ENCODE measurements around the gene IQCM. TPM values are rescaled to one million over a fixed set of nuclear protein-coding genes. Genes with fewer than 3 reads are reported as not detected.

Gene IQCM
- total and polyA plus RNA-seq, 7 experiments from 2014 or later = not detected

DNA sequence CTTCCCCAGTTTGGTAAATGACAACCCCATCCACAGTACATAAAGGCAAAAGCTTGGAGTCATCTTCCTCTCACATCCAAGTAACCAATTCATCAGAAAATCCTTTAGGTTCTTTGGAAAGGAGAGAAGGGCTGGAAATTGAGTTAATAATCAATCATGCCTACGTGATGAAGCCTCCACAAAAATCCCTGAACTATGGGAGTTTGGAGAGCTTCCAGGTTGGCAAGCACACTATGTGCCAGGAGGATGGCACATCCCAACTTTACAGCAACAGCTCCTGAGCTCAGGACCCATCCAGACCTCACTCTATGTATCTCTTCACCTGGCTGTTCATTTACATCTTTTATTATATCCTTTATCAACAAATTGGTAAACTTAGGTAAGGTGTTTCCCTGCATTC, 98.9 kb downstream of the IQCM start:
- no peaks in the 10 kb centered on the region for H3K4me1 ChIP-seq (ENCODE audit: control insufficient read depth in 2 of 2, insufficient read depth in 2 of 2, low read length in 2 of 2)
- ChIA-PET CTCF (no interaction called here), POLR2A (no interaction called here)
- H3K4me1 Mint-ChIP-seq = peaks cover 0 to 2% (median 0%) of the 10 kb centered on the region in 7 donors
- no peak overlapping the region for H3K4me3 Mint-ChIP-seq
- no peaks in the 10 kb centered on the region for H3K27me3 Mint-ChIP-seq
- no peak overlapping the region for H3K27ac Mint-ChIP-seq
- ATAC-seq = no peak
- H3K27ac ChIP-seq (ENCODE audit: low read depth, low read length) = no peak overlapping the region
- H3K4me3 ChIP-seq (ENCODE audit: low read length) = no peak overlapping the region
- H3K9me3 Mint-ChIP-seq = peaks cover 0 to 13% (median 0%) of the 10 kb centered on the region in 11 donors
- H3K36me3 Mint-ChIP-seq = no peaks in the 10 kb centered on the region
- H3K36me3 ChIP-seq (ENCODE audit: control insufficient read depth in 2 of 3, insufficient read depth in 3 of 3, low read length in 3 of 3) = no peaks in the 10 kb centered on the region
- no peak for DNase-seq
- no peaks in the 10 kb centered on the region for H3K9me3 ChIP-seq (ENCODE audit: control insufficient read depth in 2 of 3, low read length in 3 of 3)
- H3K27me3 ChIP-seq (ENCODE audit: control insufficient read depth in 2 of 2, insufficient read depth in 2 of 2, low read length in 2 of 2) = no peaks in the 10 kb centered on the region
- intact Hi-C loops (cut with micrococcal nuclease) = no loop called here

DNA sequence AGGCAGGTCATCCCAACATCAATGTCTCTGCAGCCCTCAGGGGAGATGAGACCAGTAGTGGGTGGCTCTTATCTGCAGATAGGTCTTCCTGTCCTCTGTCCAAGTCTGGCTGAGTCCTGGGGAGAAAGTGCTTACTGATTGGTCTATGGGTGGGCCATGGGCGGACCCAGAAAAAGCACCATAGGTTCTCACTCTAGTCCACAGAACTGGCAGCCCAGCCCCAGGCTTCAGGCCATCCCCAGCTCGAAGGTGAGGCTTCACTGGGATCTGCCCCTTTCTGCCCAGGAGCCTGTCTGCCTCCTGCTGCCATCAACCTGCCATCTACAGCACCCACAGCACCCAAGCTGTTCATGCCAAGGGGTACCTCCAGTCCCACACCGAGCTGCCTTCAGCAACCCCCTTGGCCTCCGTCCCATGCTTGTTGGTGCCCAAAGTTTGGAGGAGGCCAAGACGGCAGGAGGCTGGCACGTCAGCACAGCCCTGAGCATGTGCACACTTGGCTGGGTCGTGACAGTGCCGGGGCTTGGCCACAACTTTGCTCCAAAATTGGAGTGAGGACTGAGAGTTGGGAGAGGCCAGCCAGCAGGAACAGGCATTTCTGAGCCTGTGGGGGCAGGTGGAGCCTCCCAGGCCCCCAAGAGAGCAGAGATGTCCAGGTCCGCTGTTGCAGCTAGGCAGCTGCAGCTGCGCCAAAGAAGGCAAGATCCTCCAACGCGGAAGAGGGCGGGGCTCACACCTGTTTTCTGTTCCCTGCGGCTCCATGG, 99.6 kb downstream of the IQCM start:
- Mint-ChIP-seq H3K4me3 (no peak overlapping the region), H3K9me3 (peaks cover 0 to 13% (median 0%) of the 10 kb centered on the region in 11 donors), H3K36me3 (no peaks in the 10 kb centered on the region)

GRCh38 chr4:149713031-149713430, 102.6 kb downstream of the IQCM start:
- Mint-ChIP-seq H3K4me1 (peaks cover 0 to 2% (median 0%) of the 10 kb centered on the region in 7 donors), H3K27me3 (no peaks in the 10 kb centered on the region), H3K36me3 (no peaks in the 10 kb centered on the region), H3K4me3 (no peak overlapping the region), H3K9me3 (peaks cover 0 to 7% (median under 1%) of the 10 kb centered on the region in 11 donors), H3K27ac (no peak overlapping the region)
- ATAC-seq = no peak
- ChIA-PET CTCF (no interaction called here), POLR2A (no interaction called here)
- Histone ChIP-seq H3K4me3 (ENCODE audit: low read length) (no peak overlapping the region), H3K4me1 (ENCODE audit: control insufficient read depth in 2 of 2, insufficient read depth in 2 of 2, low read length in 2 of 2) (no peaks in the 10 kb centered on the region), H3K36me3 (ENCODE audit: control insufficient read depth in 2 of 3, insufficient read depth in 3 of 3, low read length in 3 of 3) (no peaks in the 10 kb centered on the region), H3K27me3 (ENCODE audit: control insufficient read depth in 2 of 2, insufficient read depth in 2 of 2, low read length in 2 of 2) (no peaks in the 10 kb centered on the region), H3K9me3 (ENCODE audit: control insufficient read depth in 2 of 3, low read length in 3 of 3) (no peaks in the 10 kb centered on the region), H3K27ac (ENCODE audit: low read depth, low read length) (no peak overlapping the region)
- intact Hi-C loops (cut with micrococcal nuclease) = no loop called here
- DNase-seq = no peak

More for the DNA sequence above, 99.6 kb downstream of the IQCM start:
- no peak overlapping the region for H3K27ac ChIP-seq (ENCODE audit: low read depth, low read length)
- no peak overlapping the region for H3K4me3 ChIP-seq (ENCODE audit: low read length)
- H3K27me3 Mint-ChIP-seq = no peaks in the 10 kb centered on the region
- no peaks in the 10 kb centered on the region for H3K36me3 ChIP-seq (ENCODE audit: control insufficient read depth in 2 of 3, insufficient read depth in 3 of 3, low read length in 3 of 3)
- H3K9me3 ChIP-seq (ENCODE audit: control insufficient read depth in 2 of 3, low read length in 3 of 3) = no peaks in the 10 kb centered on the region
- no peak for ATAC-seq
- DNase-seq = no peak
- H3K4me1 Mint-ChIP-seq = peaks cover 0 to 2% (median 0%) of the 10 kb centered on the region in 7 donors
- no peaks in the 10 kb centered on the region for H3K27me3 ChIP-seq (ENCODE audit: control insufficient read depth in 2 of 2, insufficient read depth in 2 of 2, low read length in 2 of 2)
- no peak overlapping the region for H3K27ac Mint-ChIP-seq
- POLR2A ChIA-PET = no interaction called here
- H3K4me1 ChIP-seq (ENCODE audit: control insufficient read depth in 2 of 2, insufficient read depth in 2 of 2, low read length in 2 of 2) = no peaks in the 10 kb centered on the region
- CTCF ChIA-PET = no interaction called here
- intact Hi-C loops (cut with micrococcal nuclease) = no loop called here

GRCh38 chr4:149711593-149712365, 103.9 kb downstream of the IQCM start:
- Mint-ChIP-seq H3K36me3 (no peaks in the 10 kb centered on the region), H3K9me3 (peaks cover 0 to 7% (median 2%) of the 10 kb centered on the region in 11 donors), H3K4me1 (peaks cover 0 to 2% (median 0%) of the 10 kb centered on the region in 7 donors), H3K4me3 (no peak overlapping the region), H3K27ac (no peak overlapping the region), H3K27me3 (no peaks in the 10 kb centered on the region)
- no peaks in the 10 kb centered on the region for H3K9me3 ChIP-seq (ENCODE audit: control insufficient read depth in 2 of 3, low read length in 3 of 3)
- no peak for DNase-seq
- no peak overlapping the region for H3K27ac ChIP-seq (ENCODE audit: low read depth, low read length)
- no peaks in the 10 kb centered on the region for H3K4me1 ChIP-seq (ENCODE audit: control insufficient read depth in 2 of 2, insufficient read depth in 2 of 2, low read length in 2 of 2)
- H3K36me3 ChIP-seq (ENCODE audit: control insufficient read depth in 2 of 3, insufficient read depth in 3 of 3, low read length in 3 of 3) = no peaks in the 10 kb centered on the region
- H3K27me3 ChIP-seq (ENCODE audit: control insufficient read depth in 2 of 2, insufficient read depth in 2 of 2, low read length in 2 of 2) = no peaks in the 10 kb centered on the region
- CTCF ChIA-PET = no interaction called here
- ATAC-seq = no peak
- POLR2A ChIA-PET = no interaction called here
- H3K4me3 ChIP-seq (ENCODE audit: low read length) = no peak overlapping the region
- intact Hi-C loops (cut with micrococcal nuclease) = no loop called here

DNA sequence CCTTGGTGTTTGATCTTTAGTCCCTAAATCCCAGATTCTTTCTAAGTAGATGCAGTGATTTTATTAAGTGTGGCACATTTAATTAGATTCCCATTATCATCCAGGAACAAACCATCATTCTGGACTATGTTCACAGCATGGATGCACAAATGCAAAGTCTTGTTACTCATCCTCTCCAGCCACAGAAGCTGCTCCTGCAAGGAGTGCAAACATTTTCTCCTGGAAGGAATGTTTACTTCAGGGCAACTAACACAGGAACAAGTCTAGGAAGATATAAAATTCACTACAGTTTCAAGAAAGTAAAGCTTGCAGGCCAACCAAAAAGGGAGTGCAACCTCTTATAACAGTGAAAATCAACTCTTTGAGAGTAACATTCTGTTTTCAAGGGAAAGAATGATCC, 106.0 kb downstream of the IQCM start:
- Histone ChIP-seq H3K36me3 (ENCODE audit: control insufficient read depth in 2 of 3, insufficient read depth in 3 of 3, low read length in 3 of 3) (no peaks in the 10 kb centered on the region), H3K4me1 (ENCODE audit: control insufficient read depth in 2 of 2, insufficient read depth in 2 of 2, low read length in 2 of 2) (no peaks in the 10 kb centered on the region), H3K27ac (ENCODE audit: low read depth, low read length) (no peak overlapping the region), H3K27me3 (ENCODE audit: control insufficient read depth in 2 of 2, insufficient read depth in 2 of 2, low read length in 2 of 2) (no peaks in the 10 kb centered on the region), H3K4me3 (ENCODE audit: low read length) (no peak overlapping the region), H3K9me3 (ENCODE audit: control insufficient read depth in 2 of 3, low read length in 3 of 3) (no peaks in the 10 kb centered on the region)
- ATAC-seq (no peak), DNase-seq (no peak)
- Mint-ChIP-seq H3K27ac (no peak overlapping the region), H3K9me3 (peaks cover 0 to 7% (median under 1%) of the 10 kb centered on the region in 11 donors), H3K27me3 (no peaks in the 10 kb centered on the region), H3K4me3 (no peak overlapping the region), H3K36me3 (no peaks in the 10 kb centered on the region), H3K4me1 (peaks cover 0 to 1% (median 0%) of the 10 kb centered on the region in 7 donors)
- ChIA-PET CTCF (no interaction called here), POLR2A (no interaction called here)
- intact Hi-C loops (cut with micrococcal nuclease) = no loop called here

GRCh38 chr4:149708513-149709130, 107.0 kb downstream of the IQCM start:
- H3K27ac ChIP-seq (ENCODE audit: low read depth, low read length) = no peak overlapping the region
- Mint-ChIP-seq H3K27ac (no peak overlapping the region), H3K9me3 (peaks cover 0 to 5% (median 0%) of the 10 kb centered on the region in 11 donors), H3K4me1 (no peaks in the 10 kb centered on the region), H3K27me3 (no peaks in the 10 kb centered on the region), H3K4me3 (no peak overlapping the region), H3K36me3 (no peaks in the 10 kb centered on the region)
- no peaks in the 10 kb centered on the region for H3K9me3 ChIP-seq (ENCODE audit: control insufficient read depth in 2 of 3, low read length in 3 of 3)
- no peak overlapping the region for H3K4me3 ChIP-seq (ENCODE audit: low read length)
- ChIA-PET CTCF (no interaction called here), POLR2A (no interaction called here)
- intact Hi-C loops (cut with micrococcal nuclease) = no loop called here
- DNase-seq = no peak
- H3K36me3 ChIP-seq (ENCODE audit: control insufficient read depth in 2 of 3, insufficient read depth in 3 of 3, low read length in 3 of 3) = no peaks in the 10 kb centered on the region
- H3K4me1 ChIP-seq (ENCODE audit: control insufficient read depth in 2 of 2, insufficient read depth in 2 of 2, low read length in 2 of 2) = no peaks in the 10 kb centered on the region
- H3K27me3 ChIP-seq (ENCODE audit: control insufficient read depth in 2 of 2, insufficient read depth in 2 of 2, low read length in 2 of 2) = no peaks in the 10 kb centered on the region
- no peak for ATAC-seq

Measured in naive thymus-derived CD4-positive, alpha-beta T cell (primary cell).